HG02798 (cell line): Measurements from ENCODE around the gene RASL10B.

Source experiments
- ATAC-seq: cut with Tn5 transposase; IDR thresholded peaks from one replicate; pipeline ENCODE4 v1.9.1; 2021; ENCODE audit warnings: mild to moderate bottlenecking; ENCODE audit not compliant: unreplicated experiment, poor library complexity

RASL10B gene

GRCh38 chr17:35788477-35789368 lies 57.3 kb downstream of the RASL10B start:
- no peak for ATAC-seq

DNA sequence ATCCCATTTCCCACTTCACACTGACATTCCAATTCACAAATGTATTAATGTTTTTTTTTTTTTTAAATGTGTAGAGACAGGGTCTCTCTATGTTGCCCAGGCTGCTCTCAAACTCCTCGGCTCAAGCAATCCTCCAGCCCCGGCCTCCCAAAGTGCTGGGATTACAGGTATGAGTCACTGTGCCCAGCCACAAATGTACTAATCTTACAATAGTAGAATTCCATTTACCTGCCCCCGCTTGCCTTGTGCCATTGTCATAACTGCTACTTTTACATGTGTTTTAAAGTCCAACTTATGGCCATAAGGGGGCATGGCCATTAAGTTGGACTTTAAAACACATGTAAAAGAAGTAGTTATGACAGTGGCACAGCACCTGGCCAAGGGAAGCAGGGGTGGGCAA lies 59.4 kb downstream of the RASL10B start:
- ATAC-seq: no peak

DNA sequence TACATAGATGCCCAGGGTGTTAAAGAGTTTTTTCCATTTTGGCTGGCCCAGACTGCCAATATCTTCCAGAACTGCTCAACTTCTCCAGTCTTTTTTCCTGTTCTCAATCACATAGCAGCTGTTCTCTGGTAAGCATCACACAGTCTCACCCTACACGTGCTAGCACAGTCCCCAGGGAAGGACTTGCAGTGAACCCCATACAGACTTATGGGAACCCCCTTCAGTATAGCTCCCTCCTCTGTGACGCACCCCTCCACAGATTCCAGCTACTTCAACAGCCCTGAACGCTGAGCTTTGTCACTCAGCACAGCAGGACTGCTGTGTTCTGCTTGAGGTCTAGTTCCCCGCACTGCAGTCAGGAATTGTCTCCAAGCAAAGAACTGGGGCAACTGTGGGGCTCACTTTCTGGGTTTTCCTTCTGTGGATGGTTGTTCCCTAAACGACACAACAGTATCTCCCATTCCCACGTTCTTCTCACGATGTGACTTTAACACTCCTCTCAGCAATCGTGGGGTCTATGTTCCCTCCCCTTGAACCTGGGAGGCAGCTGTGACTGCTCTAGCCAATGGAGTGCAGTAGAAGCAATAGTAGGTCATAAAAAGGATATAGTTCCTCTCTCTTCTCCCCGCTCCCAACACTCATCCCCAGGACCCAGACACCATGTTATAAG lies 60.4 kb downstream of the RASL10B start:
- ATAC-seq: no peak
